SU-DHL-6 (cell line): Measurements from ENCODE around the gene CRKL.
"Not testable (repeated sequence)": the region's sequence is repeated elsewhere in the genome, so short reads cannot be mapped to it uniquely, and the experiment has no call there.

Experiments used
- H2AFZ ChIP-seq: fragments of 200-600 bp; sonication (generic); 2 replicates; pipeline ENCODE4 v1.6.1; 2014; ENCODE audit warnings: low read depth, mild to moderate bottlenecking, moderate library complexity, mixed read lengths, antibody characterized with exemption, low read length; ENCODE audit not compliant: severe bottlenecking
- H3F3A ChIP-seq: fragments of 200-600 bp; shearing (Covaris generic); 2 replicates; pipeline ENCODE4 v1.6.0; 2016; ENCODE audit warnings: antibody characterized with exemption, mild to moderate bottlenecking; ENCODE audit not compliant: insufficient read depth
- H3K27ac ChIP-seq: fragments of 200-600 bp; sonication (generic); 2 replicates; pipeline ENCODE4 v1.5.1; 2016; ENCODE audit warnings: low read depth, mild to moderate bottlenecking, low read length, moderate library complexity, mixed read lengths
- H3K27me3 ChIP-seq: fragments of 200-600 bp; sonication (generic), shearing (Covaris generic); 2 replicates; pipeline ENCODE4 v1.6.0; 2014; ENCODE audit warnings: mild to moderate bottlenecking, low read length
- H3K36me3 ChIP-seq: fragments of 200-600 bp; sonication (generic); 2 replicates; pipeline ENCODE4 v1.6.1; 2014; ENCODE audit warnings: mild to moderate bottlenecking, low read length, mixed read lengths
- H3K4me2 ChIP-seq: fragments of 300-600, 200-600 bp; shearing (Covaris generic), sonication (generic); 2 replicates; pipeline ENCODE4 v1.6.0; 2014; ENCODE audit warnings: low read length, low read depth, mild to moderate bottlenecking; ENCODE audit not compliant: poor library complexity, severe bottlenecking
- H3K4me3 ChIP-seq: fragments of 200-600 bp; sonication (generic); 2 replicates; pipeline ENCODE4 v1.5.1; 2014; ENCODE audit warnings: antibody characterized with exemption, low read length, mild to moderate bottlenecking, mixed read lengths; ENCODE audit not compliant: insufficient read depth, poor library complexity, severe bottlenecking
- H3K79me2 ChIP-seq: fragments of 200-600 bp; sonication (generic); 2 replicates; pipeline ENCODE4 v1.6.1; 2014; ENCODE audit warnings: mild to moderate bottlenecking, low read length, moderate library complexity; ENCODE audit not compliant: insufficient read depth
- H3K9ac ChIP-seq: fragments of 200-600 bp; sonication (generic); 2 replicates; pipeline ENCODE4 v1.7.0; 2014; ENCODE audit warnings: mild to moderate bottlenecking, low read length
- H3K9me2 ChIP-seq: fragments of 200-600 bp; sonication (generic); replicated peaks from 2 replicates; pipeline ENCODE4 v1.6.1; 2014; ENCODE audit warnings: low read length; ENCODE audit not compliant: insufficient read depth
- H3K9me3 ChIP-seq: fragments of 200-600 bp; sonication (generic); 2 replicates; pipeline ENCODE4 v1.6.1; 2014; ENCODE audit warnings: low read length, mixed read lengths; ENCODE audit not compliant: insufficient read depth
- H4K20me1 ChIP-seq: fragments of 200-600 bp; sonication (generic); 2 replicates; pipeline ENCODE4 v1.6.1; 2014; ENCODE audit warnings: low read depth, mild to moderate bottlenecking, antibody characterized with exemption, low read length, moderate library complexity, mixed read lengths
- EZH2phosphoT487 ChIP-seq: fragments of 200-600 bp; sonication (generic), shearing (Covaris generic); conservative IDR thresholded peaks from 2 replicates; pipeline ENCODE4 v1.6.1; 2018; ENCODE audit warnings: mild to moderate bottlenecking, antibody characterized with exemption, low read length, moderate library complexity, mixed read lengths
- TF ChIP-seq, protein P1 (sequence below): fragments of 200-600 bp; sonication (generic); IDR thresholded peaks from one replicate; pipeline ENCODE4 v1.5.1; 2017; ENCODE audit warnings: antibody characterized with exemption, mild to moderate bottlenecking, low read length, moderate library complexity; ENCODE audit not compliant: insufficient read depth, poor library complexity, severe bottlenecking

The CRKL gene

DNA sequence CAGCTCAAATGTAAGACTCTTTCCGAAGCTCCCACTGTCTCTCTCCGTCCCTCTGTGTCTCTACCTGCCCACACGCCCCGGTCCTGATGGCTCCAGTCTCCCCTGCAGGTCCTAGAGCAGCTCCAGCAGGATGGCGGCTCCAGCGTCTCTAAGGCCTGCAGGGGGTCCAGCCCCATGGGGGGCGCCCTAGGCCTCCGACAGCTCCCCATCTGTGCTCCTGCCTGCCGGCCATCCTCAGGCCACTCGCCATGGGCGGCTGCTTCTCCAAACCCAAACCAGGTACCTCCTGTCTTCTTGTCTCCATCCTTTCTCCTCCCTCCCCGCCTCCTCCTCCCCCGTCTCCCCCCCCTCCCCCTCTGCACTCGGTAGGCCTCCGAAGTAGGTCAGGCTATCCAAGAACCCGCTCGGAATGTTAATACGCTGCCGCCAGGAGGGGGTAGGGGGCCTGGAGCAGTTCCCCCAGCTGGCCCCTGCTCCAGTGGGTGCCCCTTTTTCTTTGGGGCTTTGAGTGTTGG is 50.5 kb downstream of the CRKL start:
- no peak for TF ChIP-seq EZH2phosphoT487
- TF ChIP-seq, protein P1, sequence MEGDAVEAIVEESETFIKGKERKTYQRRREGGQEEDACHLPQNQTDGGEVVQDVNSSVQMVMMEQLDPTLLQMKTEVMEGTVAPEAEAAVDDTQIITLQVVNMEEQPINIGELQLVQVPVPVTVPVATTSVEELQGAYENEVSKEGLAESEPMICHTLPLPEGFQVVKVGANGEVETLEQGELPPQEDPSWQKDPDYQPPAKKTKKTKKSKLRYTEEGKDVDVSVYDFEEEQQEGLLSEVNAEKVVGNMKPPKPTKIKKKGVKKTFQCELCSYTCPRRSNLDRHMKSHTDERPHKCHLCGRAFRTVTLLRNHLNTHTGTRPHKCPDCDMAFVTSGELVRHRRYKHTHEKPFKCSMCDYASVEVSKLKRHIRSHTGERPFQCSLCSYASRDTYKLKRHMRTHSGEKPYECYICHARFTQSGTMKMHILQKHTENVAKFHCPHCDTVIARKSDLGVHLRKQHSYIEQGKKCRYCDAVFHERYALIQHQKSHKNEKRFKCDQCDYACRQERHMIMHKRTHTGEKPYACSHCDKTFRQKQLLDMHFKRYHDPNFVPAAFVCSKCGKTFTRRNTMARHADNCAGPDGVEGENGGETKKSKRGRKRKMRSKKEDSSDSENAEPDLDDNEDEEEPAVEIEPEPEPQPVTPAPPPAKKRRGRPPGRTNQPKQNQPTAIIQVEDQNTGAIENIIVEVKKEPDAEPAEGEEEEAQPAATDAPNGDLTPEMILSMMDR = no peak
- no peaks in the 10 kb centered on the region for H3K79me2 ChIP-seq
- no peak overlapping the region for H3K4me2 ChIP-seq
- no peak overlapping the region for H3K9ac ChIP-seq
- no peaks in the 10 kb centered on the region for H3F3A ChIP-seq
- H4K20me1 ChIP-seq = no peaks in the 10 kb centered on the region
- H3K9me3 ChIP-seq = no peaks in the 10 kb centered on the region
- no peaks in the 10 kb centered on the region for H3K9me2 ChIP-seq
- H2AFZ ChIP-seq = no peak overlapping the region
- H3K27ac ChIP-seq = no peak overlapping the region
- no peaks in the 10 kb centered on the region for H3K36me3 ChIP-seq
- H3K27me3 ChIP-seq = no peaks in the 10 kb centered on the region
- H3K4me3 ChIP-seq = no peak overlapping the region

DNA sequence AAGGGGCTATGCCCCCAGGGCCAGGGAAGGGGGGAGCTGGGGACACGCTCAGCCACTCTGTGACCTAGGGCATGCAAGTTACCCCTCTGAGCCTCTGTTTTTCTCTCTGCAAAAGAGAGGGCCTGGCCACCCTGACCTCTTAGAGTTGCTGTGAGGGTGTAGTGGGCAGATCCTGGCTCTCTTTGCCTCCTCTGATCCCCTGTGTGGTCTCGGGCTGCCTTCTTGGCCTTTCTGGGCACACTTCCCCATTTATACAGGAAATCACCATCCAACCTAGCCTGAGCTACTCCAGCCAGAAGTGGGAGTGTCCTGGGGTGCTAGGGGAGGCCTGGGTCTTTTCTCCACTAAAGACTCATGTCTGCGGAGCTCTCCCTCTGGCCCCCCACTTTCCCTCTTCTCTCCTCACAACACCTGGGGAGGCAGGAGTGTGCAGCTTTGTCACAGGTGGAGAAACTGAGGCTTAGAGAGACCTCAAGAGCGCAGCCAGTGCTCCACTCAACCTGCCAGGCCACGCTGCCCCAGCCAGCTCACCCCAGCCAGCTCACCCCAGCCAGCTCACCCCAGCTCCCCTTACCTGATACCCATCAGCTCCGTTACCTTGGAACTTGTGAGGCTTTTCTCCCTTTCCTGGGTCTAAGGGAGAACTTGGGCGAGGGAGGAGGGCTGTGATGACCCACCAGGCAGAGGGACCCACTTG is 51.2 kb downstream of the CRKL start:
- Histone ChIP-seq H4K20me1 (no peaks in the 10 kb centered on the region), H3K4me3 (no peak overlapping the region), H3K27me3 (no peaks in the 10 kb centered on the region), H3K4me2 (no peak overlapping the region), H3K9ac (no peak overlapping the region), H3F3A (no peaks in the 10 kb centered on the region), H3K79me2 (no peaks in the 10 kb centered on the region), H3K9me2 (no peaks in the 10 kb centered on the region), H2AFZ (no peak overlapping the region), H3K27ac (no peak overlapping the region), H3K36me3 (no peaks in the 10 kb centered on the region), H3K9me3 (no peaks in the 10 kb centered on the region)
- TF ChIP-seq, protein P1 = no peak
- no peak for TF ChIP-seq EZH2phosphoT487

DNA sequence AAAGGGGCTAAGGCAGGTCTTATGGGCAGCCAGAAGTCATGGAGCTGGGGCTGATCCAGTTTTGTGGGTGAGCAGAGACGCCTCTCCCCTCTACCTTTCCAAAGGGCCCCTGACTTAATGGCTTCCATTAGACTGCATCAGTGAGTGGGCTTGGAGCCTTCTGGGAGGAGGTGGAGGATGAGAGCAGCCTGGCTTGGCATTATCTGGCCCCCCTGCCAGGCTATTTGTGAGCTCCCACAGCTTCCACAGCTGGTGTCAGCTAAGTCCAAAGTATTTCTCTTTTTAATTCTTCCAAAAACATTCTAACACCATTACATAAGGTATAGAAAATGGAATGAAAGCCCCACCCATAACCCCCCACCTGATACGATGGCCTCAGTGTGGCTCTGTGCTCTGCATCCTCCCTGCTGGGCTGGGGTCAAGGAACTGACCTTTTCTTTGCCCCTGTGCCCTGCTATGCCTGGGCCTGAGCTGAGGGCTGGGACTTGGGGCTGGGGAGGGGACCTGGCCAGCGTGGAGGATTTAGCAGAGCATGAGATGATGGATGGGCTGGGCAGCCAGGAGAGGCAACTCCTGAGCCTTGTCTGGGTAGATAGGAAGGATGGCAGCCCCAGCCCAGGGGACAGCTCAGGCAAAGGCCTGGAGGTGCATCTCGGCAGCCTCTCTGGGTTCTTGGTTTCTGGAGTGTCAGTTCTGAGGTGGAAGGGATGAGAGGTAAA is 53.9 kb downstream of the CRKL start:
- no peaks in the 10 kb centered on the region for H4K20me1 ChIP-seq
- no peak overlapping the region for H3K4me3 ChIP-seq
- no peak overlapping the region for H3K27ac ChIP-seq
- no peaks in the 10 kb centered on the region for H3K9me2 ChIP-seq
- H3K27me3 ChIP-seq = no peaks in the 10 kb centered on the region
- H3K9me3 ChIP-seq = no peaks in the 10 kb centered on the region
- TF ChIP-seq, protein P1 = no peak
- no peak for TF ChIP-seq EZH2phosphoT487
- no peak overlapping the region for H3K4me2 ChIP-seq
- H2AFZ ChIP-seq = no peak overlapping the region
- H3F3A ChIP-seq = no peaks in the 10 kb centered on the region
- H3K9ac ChIP-seq = no peak overlapping the region
- H3K36me3 ChIP-seq = no peaks in the 10 kb centered on the region
- H3K79me2 ChIP-seq = no peaks in the 10 kb centered on the region

DNA sequence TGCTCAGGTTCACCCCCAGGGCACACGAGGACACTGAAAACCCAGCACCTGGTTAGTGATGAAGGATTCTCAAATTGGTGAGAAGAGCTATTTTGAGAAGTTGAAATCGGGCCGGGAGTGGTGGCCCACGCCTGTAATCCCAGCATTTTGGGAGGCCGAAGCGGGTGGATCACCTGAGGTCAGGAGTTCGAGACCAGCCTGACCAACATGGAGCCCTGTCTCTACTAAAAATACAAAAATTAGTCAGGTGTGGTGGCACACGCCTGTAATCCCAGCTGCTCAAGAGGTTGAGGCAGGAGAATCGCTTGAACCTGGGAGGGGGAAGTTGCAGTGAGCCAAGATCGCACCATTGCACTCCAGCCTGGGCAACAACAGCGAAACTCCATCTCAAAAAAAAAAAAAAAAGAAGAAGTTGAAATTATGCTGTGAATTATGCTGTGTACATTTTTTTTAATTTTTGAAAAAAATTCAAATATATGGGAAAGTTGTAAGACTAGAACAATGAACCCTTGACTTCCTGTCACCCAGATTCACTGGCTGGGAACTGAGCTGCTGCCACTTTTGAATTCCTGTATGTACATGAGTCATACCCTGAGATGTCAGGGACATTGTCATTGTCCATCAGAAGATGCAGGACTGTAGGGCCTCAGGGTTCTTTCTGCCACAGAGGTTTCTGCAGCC is 54.9 kb downstream of the CRKL start:
- not testable (repeated sequence) for H3K9me2 ChIP-seq, H3K36me3 ChIP-seq, H3K27me3 ChIP-seq, H3F3A ChIP-seq, H3K79me2 ChIP-seq, H2AFZ ChIP-seq, H3K9me3 ChIP-seq, H4K20me1 ChIP-seq, H3K27ac ChIP-seq, H3K4me3 ChIP-seq, H3K9ac ChIP-seq, H3K4me2 ChIP-seq
